PC-9 (cell line): ENCODE data around the gene HERC2. TPM values are rescaled to one million over a fixed set of nuclear protein-coding genes. Genes with fewer than 3 reads are reported as not detected.

Experiments used
- BruUV-seq: library from RNA; stranded (reverse); fragments of 400-500 nt; replicated peaks from 2 replicates; lab custom pipeline; 2021; lab: Mats Ljungman, UMichigan
- CTCF ChIA-PET: fragments of 300-600 bp; sonication (Branson Sonifier 250); formaldehyde crosslinking; loops from one replicate; lab custom pipeline; 2022; ENCODE audit warnings: antibody characterized with exemption; lab: Charles Lee
- POLR2A ChIA-PET: fragments of 300-600 bp; sonication (Branson Sonifier 250); formaldehyde crosslinking; loops from one replicate; lab custom pipeline; 2022; ENCODE audit warnings: antibody characterized with exemption; ENCODE audit not compliant: unreplicated experiment; lab: Charles Lee
- DNase-seq, 2 experiments: peaks; one replicate each; pipeline versions ENCODE4 v3.0.0 to v3.0.0-alpha.2; 2015 to 2022; ENCODE audit warnings: mixed read lengths in 1 of 2
- H2AFZ ChIP-seq: fragments of 200-600 bp; sonication (generic); 2 replicates; pipeline ENCODE4 v1.8.1; 2017; ENCODE audit warnings: antibody characterized with exemption
- H3F3A ChIP-seq: fragments of 200-600 bp; sonication (generic); 2 replicates; pipeline ENCODE4 v1.8.1; 2017; ENCODE audit warnings: antibody characterized with exemption, mild to moderate bottlenecking, low read depth; ENCODE audit not compliant: insufficient read depth
- H3K27ac ChIP-seq: fragments of 200-600 bp; sonication (generic); 2 replicates; pipeline ENCODE4 v1.6.1; 2016; ENCODE audit warnings: mixed run types
- H3K27me3 ChIP-seq: fragments of 200-600 bp; sonication (generic); 2 replicates; pipeline ENCODE4 v1.6.1; 2016; ENCODE audit warnings: low read depth, mixed run types; ENCODE audit not compliant: insufficient read depth
- H3K36me3 ChIP-seq: fragments of 200-600 bp; sonication (generic); 2 replicates; pipeline ENCODE4 v1.6.1; 2016; ENCODE audit warnings: low read depth, mixed run types
- H3K4me1 ChIP-seq: fragments of 200-600 bp; sonication (generic); replicated peaks from 2 replicates; pipeline ENCODE4 v1.6.1; 2016; ENCODE audit warnings: mixed run types; ENCODE audit not compliant: insufficient read depth
- H3K4me2 ChIP-seq: fragments of 200-600 bp; sonication (generic); 2 replicates; pipeline ENCODE4 v1.6.1; 2017; ENCODE audit warnings: mixed run types
- H3K4me3 ChIP-seq: fragments of 200-600 bp; sonication (generic); 2 replicates; pipeline ENCODE4 v1.6.1; 2016; ENCODE audit warnings: mixed run types
- H3K79me2 ChIP-seq: fragments of 200-600 bp; sonication (generic); 2 replicates; pipeline ENCODE4 v1.6.1; 2017; ENCODE audit warnings: low read depth, mixed run types
- H3K9me2 ChIP-seq: fragments of 200-600 bp; sonication (generic); 2 replicates; pipeline ENCODE4 v1.8.1; 2017; ENCODE audit warnings: mild to moderate bottlenecking; ENCODE audit not compliant: insufficient read depth
- H3K9me3 ChIP-seq: fragments of 200-600 bp; sonication (generic); 2 replicates; pipeline ENCODE4 v1.8.1; 2016; ENCODE audit warnings: low read depth; ENCODE audit not compliant: insufficient read depth
- H4K20me1 ChIP-seq: fragments of 200-600 bp; sonication (generic); 2 replicates; pipeline ENCODE4 v1.8.1; 2017; ENCODE audit not compliant: insufficient read depth
- EZH2 ChIP-seq: fragments of 200-600 bp; sonication (generic); IDR thresholded peaks from 2 replicates; pipeline ENCODE4 v1.8.0; 2017; ENCODE audit warnings: antibody characterized with exemption, low read depth
- intact Hi-C: fragments of 100-400 bp; cut with micrococcal nuclease; formaldehyde crosslinking; loops from one replicate; pipeline ENCODE4 v1.10.0; 2022; ENCODE audit not compliant: unreplicated experiment
- total RNA-seq: library from RNA; stranded (reverse); gene quantifications from 2 replicates; pipeline ENCODE4 v1.2.3, GENCODE V29; 2021
- TF ChIP-seq, protein P1 (sequence below): fragments of 200-600 bp; sonication (generic); conservative IDR thresholded peaks from 2 replicates; pipeline ENCODE4 v1.6.1; 2017; ENCODE audit warnings: mixed run types, antibody characterized with exemption, mild to moderate bottlenecking, moderate library complexity

Gene HERC2
- total RNA-seq, 1 experiment from 2014 or later = 49.7 TPM

DNA sequence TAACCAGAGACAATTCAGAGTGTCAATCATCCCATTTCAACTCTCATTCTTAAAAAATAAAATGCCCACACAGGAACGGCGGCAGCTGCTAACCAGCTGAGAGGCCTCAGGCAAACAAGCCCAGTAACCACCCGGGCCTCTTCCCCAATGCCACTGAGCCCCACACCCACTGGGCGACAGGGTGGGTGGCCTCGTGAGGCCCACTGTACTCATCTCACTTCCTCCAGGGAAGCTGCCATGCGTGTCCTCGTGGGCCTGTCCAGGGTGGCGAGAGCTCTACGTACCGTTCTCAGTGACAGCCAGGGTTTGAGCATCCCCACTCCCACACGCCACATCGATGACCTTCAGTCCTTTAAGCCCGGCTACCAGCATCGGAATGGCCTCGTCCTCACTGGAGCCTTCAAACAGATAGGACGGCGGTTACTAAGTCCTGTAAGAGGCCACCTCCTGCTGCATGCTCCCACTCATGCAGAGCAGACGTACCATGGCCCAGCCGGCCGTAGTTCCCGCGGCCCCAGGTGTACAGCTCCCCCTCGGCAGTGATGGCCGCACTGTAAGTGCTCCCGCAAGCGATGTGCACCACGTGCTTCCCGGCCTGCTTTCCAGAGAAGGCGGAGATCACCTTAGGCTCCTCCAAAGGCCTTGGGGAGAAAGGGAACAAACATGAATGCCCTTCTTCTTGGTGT lies 56.5 kb downstream of the HERC2 start:
- H3K27ac ChIP-seq = no peak overlapping the region
- H3K4me3 ChIP-seq = no peak overlapping the region
- TF ChIP-seq, protein P1, sequence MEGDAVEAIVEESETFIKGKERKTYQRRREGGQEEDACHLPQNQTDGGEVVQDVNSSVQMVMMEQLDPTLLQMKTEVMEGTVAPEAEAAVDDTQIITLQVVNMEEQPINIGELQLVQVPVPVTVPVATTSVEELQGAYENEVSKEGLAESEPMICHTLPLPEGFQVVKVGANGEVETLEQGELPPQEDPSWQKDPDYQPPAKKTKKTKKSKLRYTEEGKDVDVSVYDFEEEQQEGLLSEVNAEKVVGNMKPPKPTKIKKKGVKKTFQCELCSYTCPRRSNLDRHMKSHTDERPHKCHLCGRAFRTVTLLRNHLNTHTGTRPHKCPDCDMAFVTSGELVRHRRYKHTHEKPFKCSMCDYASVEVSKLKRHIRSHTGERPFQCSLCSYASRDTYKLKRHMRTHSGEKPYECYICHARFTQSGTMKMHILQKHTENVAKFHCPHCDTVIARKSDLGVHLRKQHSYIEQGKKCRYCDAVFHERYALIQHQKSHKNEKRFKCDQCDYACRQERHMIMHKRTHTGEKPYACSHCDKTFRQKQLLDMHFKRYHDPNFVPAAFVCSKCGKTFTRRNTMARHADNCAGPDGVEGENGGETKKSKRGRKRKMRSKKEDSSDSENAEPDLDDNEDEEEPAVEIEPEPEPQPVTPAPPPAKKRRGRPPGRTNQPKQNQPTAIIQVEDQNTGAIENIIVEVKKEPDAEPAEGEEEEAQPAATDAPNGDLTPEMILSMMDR = no peak
- TF ChIP-seq EZH2 = no peak
- no peak for DNase-seq
- intact Hi-C loops = no loop called here
- no peak overlapping the region for H2AFZ ChIP-seq
- no TSS peak for BruUV-seq
- no peaks in the 10 kb centered on the region for H3K9me3 ChIP-seq
- no peaks in the 10 kb centered on the region for H3K9me2 ChIP-seq
- H3K4me1 ChIP-seq = no peaks in the 10 kb centered on the region
- H3K27me3 ChIP-seq = no peaks in the 10 kb centered on the region
- no peak overlapping the region for H3K4me2 ChIP-seq
- no peaks in the 10 kb centered on the region for H3F3A ChIP-seq
- no peaks in the 10 kb centered on the region for H3K36me3 ChIP-seq
- CTCF ChIA-PET = no interaction called here
- POLR2A ChIA-PET = no interaction called here
- H3K79me2 ChIP-seq = no peaks in the 10 kb centered on the region
- no peaks in the 10 kb centered on the region for H4K20me1 ChIP-seq

DNA sequence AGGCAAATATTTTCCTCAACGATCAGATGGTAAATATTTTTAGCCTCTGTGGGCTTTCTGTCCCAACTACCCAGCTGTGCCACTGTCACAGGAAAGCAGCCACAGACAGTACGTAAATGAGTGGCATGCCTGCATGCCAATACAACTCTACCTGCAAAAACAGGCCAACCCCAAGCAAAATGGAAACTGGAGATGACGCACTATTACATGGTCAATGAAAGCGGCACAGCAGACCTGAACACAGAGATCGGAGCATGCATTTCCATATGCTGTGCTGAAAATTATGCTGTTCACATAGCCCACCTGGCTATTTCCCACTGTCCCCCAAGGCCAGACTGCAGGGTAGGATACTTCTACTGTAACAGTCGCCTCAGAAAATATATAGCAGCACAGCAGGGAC lies 57.8 kb downstream of the HERC2 start:
- Histone ChIP-seq H3K27ac (no peak overlapping the region), H3K4me2 (no peak overlapping the region), H3K4me3 (no peak overlapping the region), H3K36me3 (no peaks in the 10 kb centered on the region), H2AFZ (no peak overlapping the region), H4K20me1 (no peaks in the 10 kb centered on the region), H3K9me3 (no peaks in the 10 kb centered on the region), H3K9me2 (no peaks in the 10 kb centered on the region), H3F3A (no peaks in the 10 kb centered on the region), H3K79me2 (no peaks in the 10 kb centered on the region), H3K4me1 (no peaks in the 10 kb centered on the region), H3K27me3 (no peaks in the 10 kb centered on the region)
- no peak for DNase-seq
- intact Hi-C loops = no loop called here
- CTCF ChIA-PET = no interaction called here
- POLR2A ChIA-PET = no interaction called here
- TF ChIP-seq, protein P1 = no peak
- no peak for TF ChIP-seq EZH2
- no TSS peak for BruUV-seq

DNA sequence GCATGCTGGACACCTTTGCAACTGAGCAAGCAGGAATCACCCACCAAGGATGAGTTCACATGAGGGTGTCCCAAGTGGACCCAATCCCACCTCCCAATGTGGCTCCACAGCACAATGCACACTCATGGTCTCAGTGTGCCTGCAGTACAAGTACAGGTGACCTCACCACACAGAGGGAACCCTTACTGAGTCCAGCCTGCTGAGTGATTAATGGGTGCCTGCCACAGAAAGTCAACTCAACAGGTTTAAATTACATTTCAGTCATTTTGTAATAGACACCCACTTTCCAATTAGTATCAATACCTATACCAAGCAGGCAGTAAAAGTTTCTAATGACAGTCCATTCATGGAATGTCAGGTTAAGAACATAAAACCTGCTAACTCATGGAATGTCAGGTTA lies 59.5 kb downstream of the HERC2 start:
- H3K27me3 ChIP-seq = no peaks in the 10 kb centered on the region
- H3K9me2 ChIP-seq = no peaks in the 10 kb centered on the region
- intact Hi-C loops = no loop called here
- no peaks in the 10 kb centered on the region for H3K36me3 ChIP-seq
- H2AFZ ChIP-seq = no peak overlapping the region
- no peaks in the 10 kb centered on the region for H3K79me2 ChIP-seq
- no peak overlapping the region for H3K27ac ChIP-seq
- no peak overlapping the region for H3K4me2 ChIP-seq
- TF ChIP-seq, protein P1 = no peak
- no peak for TF ChIP-seq EZH2
- ChIA-PET CTCF (no interaction called here), POLR2A (no interaction called here)
- no peaks in the 10 kb centered on the region for H3K9me3 ChIP-seq
- no TSS peak for BruUV-seq
- no peaks in the 10 kb centered on the region for H4K20me1 ChIP-seq
- H3K4me3 ChIP-seq = no peak overlapping the region
- DNase-seq = no peak
- H3F3A ChIP-seq = no peaks in the 10 kb centered on the region
- no peaks in the 10 kb centered on the region for H3K4me1 ChIP-seq
